Gastroesophageal sphincter (tissue), 4 donors: ENCODE measurements around the gene CCNO. TPM values are rescaled to one million over a fixed set of nuclear protein-coding genes. Genes with fewer than 3 reads are reported as not detected.

Source experiments
- ATAC-seq: fragments of 150-250 bp; one replicate; pipeline ENCODE4 v1.9.1; 2016; ENCODE audit warnings: mild to moderate bottlenecking, moderate library complexity
- H3K27ac ChIP-seq, 4 donors: fragments of 200-600 bp; sonication (generic) in 3 of 4; 1 replicate in 3 of 4; 2 replicates in 1 of 4; pipeline ENCODE4 v1.5.1; 2016 to 2019
- H3K27me3 ChIP-seq: fragments of 200-600 bp; sonication (generic); one replicate; pipeline ENCODE4 v1.5.1; 2019
- H3K36me3 ChIP-seq, 2 donors: fragments of 200-600 bp; sonication (generic); one replicate each; pipeline ENCODE4 v1.5.1; 2019; ENCODE audit warnings: control low read depth in 1 of 2
- H3K4me1 ChIP-seq, 3 donors: fragments of 200-600 bp; sonication (generic); 1 replicate in 2 of 3; 2 replicates in 1 of 3; pipeline ENCODE4 v1.5.1; 2016 to 2019; ENCODE audit warnings: control low read depth in 2 of 3
- H3K4me3 ChIP-seq, 2 donors: fragments of 200-600 bp; sonication (generic); one replicate each; pipeline ENCODE4 v1.5.1; 2019; ENCODE audit warnings: mild to moderate bottlenecking in 1 of 2, moderate library complexity in 1 of 2
- H3K9me3 ChIP-seq, 3 donors: fragments of 200-600 bp; sonication (generic); one replicate each; pipeline ENCODE4 v1.5.1; 2017 to 2019; ENCODE audit warnings: control low read depth in 2 of 3
- EP300 ChIP-seq: sonication (generic); formaldehyde crosslinking; IDR thresholded peaks from one replicate; pipeline ENCODE4 v1.6.1; 2017; ENCODE audit warnings: antibody characterized with exemption, mild to moderate bottlenecking
- POLR2A ChIP-seq, 2 donors: fragments of 450-650 bp; IDR thresholded peaks; one replicate each; pipeline ENCODE4 v1.6.1; 2017; ENCODE audit warnings: antibody characterized with exemption in 2 of 2, mild to moderate bottlenecking in 2 of 2, moderate library complexity in 1 of 2
- POLR2AphosphoS5 ChIP-seq: sonication (generic); formaldehyde crosslinking; IDR thresholded peaks from one replicate; pipeline ENCODE4 v1.6.1; 2017; ENCODE audit warnings: antibody characterized with exemption
- WGBS, 2 donors: methylation state at CpG; one replicate each; pipeline ENCODE4 v1.1.5; 2018; ENCODE audit warnings: low coverage in 1 of 2; 5-methylcytosine and 5-hydroxymethylcytosine counted together
- total RNA-seq, 4 donors: library from RNA; depleted of rRNA; stranded (reverse); fragments of >200 nt; gene quantifications; one replicate each; pipeline ENCODE4 v1.1.0, GENCODE V29; 2016
- TF ChIP-seq, protein P1 (sequence below), 4 experiments: fragments of 200-600 bp in 2 of 4; fragments of 450-650 bp in 2 of 4; sonication (generic) in 1 of 4; IDR thresholded peaks; one replicate each; pipeline ENCODE4 v1.5.1; 2017 to 2019; ENCODE audit warnings: antibody characterized with exemption in 4 of 4, mild to moderate bottlenecking in 2 of 4, moderate library complexity in 2 of 4

The CCNO gene
- total RNA-seq, 4 donors from 2014 or later: not detected

DNA sequence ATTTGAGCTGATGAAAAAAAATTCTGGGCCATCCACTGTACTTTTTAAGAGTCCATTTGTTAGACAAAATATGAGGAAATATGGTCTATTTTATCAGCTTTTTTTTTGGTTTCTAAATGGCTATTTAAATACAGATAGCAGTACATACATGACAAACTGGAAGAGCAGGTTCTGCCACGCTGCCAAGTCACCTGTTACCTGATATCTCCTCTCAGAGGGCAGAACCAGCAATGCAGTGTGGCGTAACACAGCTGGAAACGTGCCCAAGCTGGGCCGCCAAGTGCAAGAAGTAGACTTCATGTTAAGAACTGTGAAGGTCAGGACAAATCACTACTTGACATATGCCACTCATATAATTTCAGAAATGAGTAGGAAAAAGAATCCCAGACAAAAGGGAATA lies 14.4 kb downstream of the CCNO start:
- H3K36me3 ChIP-seq: no peaks in the 10 kb centered on the region
- TF ChIP-seq EP300 (no peak), POLR2A (IDR thresholded peaks at IDR 0.05) (no peak), POLR2AphosphoS5 (no peak)
- TF ChIP-seq, protein P1, sequence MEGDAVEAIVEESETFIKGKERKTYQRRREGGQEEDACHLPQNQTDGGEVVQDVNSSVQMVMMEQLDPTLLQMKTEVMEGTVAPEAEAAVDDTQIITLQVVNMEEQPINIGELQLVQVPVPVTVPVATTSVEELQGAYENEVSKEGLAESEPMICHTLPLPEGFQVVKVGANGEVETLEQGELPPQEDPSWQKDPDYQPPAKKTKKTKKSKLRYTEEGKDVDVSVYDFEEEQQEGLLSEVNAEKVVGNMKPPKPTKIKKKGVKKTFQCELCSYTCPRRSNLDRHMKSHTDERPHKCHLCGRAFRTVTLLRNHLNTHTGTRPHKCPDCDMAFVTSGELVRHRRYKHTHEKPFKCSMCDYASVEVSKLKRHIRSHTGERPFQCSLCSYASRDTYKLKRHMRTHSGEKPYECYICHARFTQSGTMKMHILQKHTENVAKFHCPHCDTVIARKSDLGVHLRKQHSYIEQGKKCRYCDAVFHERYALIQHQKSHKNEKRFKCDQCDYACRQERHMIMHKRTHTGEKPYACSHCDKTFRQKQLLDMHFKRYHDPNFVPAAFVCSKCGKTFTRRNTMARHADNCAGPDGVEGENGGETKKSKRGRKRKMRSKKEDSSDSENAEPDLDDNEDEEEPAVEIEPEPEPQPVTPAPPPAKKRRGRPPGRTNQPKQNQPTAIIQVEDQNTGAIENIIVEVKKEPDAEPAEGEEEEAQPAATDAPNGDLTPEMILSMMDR (IDR thresholded peaks at IDR 0.05): no peak
- H3K4me3 ChIP-seq: no peak overlapping the region
- H3K9me3 ChIP-seq: no peaks in the 10 kb centered on the region
- H3K4me1 ChIP-seq: peaks cover 0 to 22% (median 0%) of the 10 kb centered on the region in 3 donors
- H3K27ac ChIP-seq: no peak overlapping the region
- ATAC-seq: no peak
- WGBS, 2 donors: 0 to 65% methylated on average over 2 to 4 of the region's 4 CpGs
- peaks cover 71% of the 10 kb centered on the region for H3K27me3 ChIP-seq

DNA sequence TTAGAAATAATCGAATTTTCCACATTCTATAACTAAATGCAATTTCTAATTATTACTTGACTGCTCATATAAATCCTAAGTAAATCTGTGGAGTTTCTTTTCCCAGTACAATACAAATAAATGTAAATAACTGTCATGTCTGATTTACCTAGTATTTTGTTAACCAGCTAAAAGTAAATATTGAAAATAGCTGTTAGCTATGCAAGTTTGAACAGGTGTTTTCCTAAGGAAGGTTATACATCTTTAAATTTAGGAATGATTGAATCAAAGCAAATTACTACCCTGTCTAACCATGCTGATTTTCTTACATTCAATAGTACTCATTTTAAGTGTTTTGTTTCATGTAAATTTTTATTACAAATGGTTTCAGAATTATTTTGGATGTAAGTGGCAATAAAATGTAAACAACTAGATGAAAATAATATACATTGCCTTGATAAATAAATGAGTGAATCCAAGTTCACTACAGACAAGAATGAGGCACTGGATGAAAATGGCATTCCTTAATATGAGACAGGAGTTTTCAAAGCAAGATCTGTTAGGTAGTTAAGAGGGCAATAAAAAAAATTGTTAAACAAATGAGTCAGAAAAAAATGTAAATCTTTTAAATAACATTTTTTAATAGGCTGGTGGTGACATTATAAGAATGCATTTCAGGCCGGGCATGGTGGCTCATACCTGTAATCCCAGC lies 22.1 kb downstream of the CCNO start:
- Histone ChIP-seq H3K27ac (no peak overlapping the region), H3K9me3 (no peaks in the 10 kb centered on the region), H3K36me3 (no peaks in the 10 kb centered on the region), H3K4me1 (no peaks in the 10 kb centered on the region), H3K4me3 (no peak overlapping the region), H3K27me3 (peaks cover 9% of the 10 kb centered on the region)
- TF ChIP-seq POLR2A (IDR thresholded peaks at IDR 0.05): no peak
- TF ChIP-seq, protein P1 (IDR thresholded peaks at IDR 0.05): no peak
- no peak for TF ChIP-seq POLR2AphosphoS5
- TF ChIP-seq EP300: no peak
- ATAC-seq: no peak
- WGBS, 2 donors: 76 to 80% methylated on average over 2 of the region's 2 CpGs

DNA sequence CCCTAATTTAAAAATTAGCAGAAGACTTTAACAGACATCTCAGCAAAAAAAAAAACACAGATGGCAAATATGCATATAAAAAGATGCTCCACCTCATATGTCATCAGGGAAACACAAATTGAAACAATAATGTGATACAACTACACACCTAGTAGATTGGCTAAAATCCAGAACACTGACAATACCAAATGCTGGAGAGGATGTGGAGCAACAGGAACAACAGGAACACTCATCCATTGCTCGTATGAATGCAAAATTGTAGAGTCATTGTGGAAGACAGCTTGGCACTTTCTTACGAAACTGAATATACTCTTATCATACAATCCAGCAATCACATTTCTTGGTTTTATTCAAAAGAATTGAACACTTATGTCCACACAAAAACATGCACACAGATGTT lies 28.4 kb downstream of the CCNO start:
- Histone ChIP-seq H3K4me1 (no peaks in the 10 kb centered on the region), H3K27me3 (peaks cover 40% of the 10 kb centered on the region), H3K4me3 (no peak overlapping the region), H3K27ac (no peak overlapping the region), H3K36me3 (no peaks in the 10 kb centered on the region), H3K9me3 (no peaks in the 10 kb centered on the region)
- no peak for ATAC-seq
- no peak for TF ChIP-seq POLR2A (IDR thresholded peaks at IDR 0.05)
- TF ChIP-seq, protein P1 (IDR thresholded peaks at IDR 0.05): no peak
- TF ChIP-seq POLR2AphosphoS5: no peak
- TF ChIP-seq EP300: no peak
- WGBS, 2 donors: 50 to 84% methylated on average over 2 of the region's 2 CpGs

DNA sequence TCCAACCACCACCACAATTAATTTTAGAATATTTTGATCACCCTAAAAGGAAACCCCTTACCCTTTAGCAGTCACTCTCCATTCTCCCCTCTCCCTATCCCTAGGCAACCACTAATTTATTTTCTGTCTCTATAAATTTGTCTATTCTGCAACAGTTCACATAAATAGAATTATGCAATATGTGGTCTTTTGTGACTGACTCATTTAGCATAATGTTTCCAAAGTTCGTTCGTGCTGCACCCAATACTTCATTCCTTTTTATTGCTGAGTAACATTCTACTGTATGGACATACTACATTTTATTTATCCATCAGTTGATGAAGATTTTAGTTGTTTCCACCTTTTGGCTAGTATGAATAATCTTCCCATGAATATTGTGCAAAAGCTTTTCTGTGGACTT lies 42.2 kb downstream of the CCNO start:
- no peak overlapping the region for H3K27ac ChIP-seq
- H3K4me3 ChIP-seq: no peak overlapping the region
- H3K27me3 ChIP-seq: peaks cover 59% of the 10 kb centered on the region
- TF ChIP-seq POLR2A (IDR thresholded peaks at IDR 0.05) (no peak), POLR2AphosphoS5 (no peak), EP300 (no peak)
- TF ChIP-seq, protein P1 (IDR thresholded peaks at IDR 0.05): no peak
- no peaks in the 10 kb centered on the region for H3K4me1 ChIP-seq
- WGBS, 2 donors: 79% methylated on average over 2 of the region's 2 CpGs
- no peaks in the 10 kb centered on the region for H3K9me3 ChIP-seq
- no peaks in the 10 kb centered on the region for H3K36me3 ChIP-seq
- no peak for ATAC-seq
